Vagina (tissue), 2 donors: Measurements from ENCODE around the gene FRMD4A.

ENCODE experiments used
- POLR2A ChIP-seq, 2 donors: fragments of 450-650 bp; IDR thresholded peaks; one replicate each; pipeline ENCODE4 v1.6.1; 2017; ENCODE audit warnings: antibody characterized with exemption in 2 of 2, mild to moderate bottlenecking in 2 of 2, moderate library complexity in 2 of 2
- POLR2AphosphoS5 ChIP-seq, 2 donors: sonication (generic); formaldehyde crosslinking; IDR thresholded peaks; one replicate each; pipeline ENCODE4 v1.9.0; 2017; ENCODE audit warnings: antibody characterized with exemption in 2 of 2, mild to moderate bottlenecking in 2 of 2, low read depth in 1 of 2; ENCODE audit not compliant: insufficient read depth in 1 of 2

GRCh38 chr10:13736506-13736905 is 594.2 kb downstream of the FRMD4A start:
- no peak for TF ChIP-seq POLR2AphosphoS5 (IDR thresholded peaks at IDR 0.05; ENCODE audit: insufficient read depth in 1 of 2, low read depth in 1 of 2)
- no peak for TF ChIP-seq POLR2A (IDR thresholded peaks at IDR 0.05)
